IMR-90 (cell line): ENCODE data around the gene PCDHGA2. TPM values are rescaled to one million over a fixed set of nuclear protein-coding genes. Genes with fewer than 3 reads are reported as not detected.

Experiments
- ATAC-seq: fragments of 200-7000 bp; cut with Tn5 transposase; 2 replicates; pipeline ENCODE4 v1.9.1; 2020; ENCODE audit warnings: low read depth, mild to moderate bottlenecking, moderate library complexity
- BruUV-seq: library from RNA; stranded (reverse); fragments of 400-500 nt; replicated peaks from 2 replicates; lab custom pipeline; 2021; lab: Mats Ljungman, UMichigan
- CTCF ChIA-PET: fragments of 300-600 bp; formaldehyde crosslinking; extraction: SDS; loops from one replicate; lab custom pipeline; 2021; ENCODE audit warnings: antibody characterized with exemption; lab: Yijun Ruan, JAX
- POLR2A ChIA-PET: fragments of 300-600 bp; sonication (Branson Sonifier 250); formaldehyde crosslinking; loops from one replicate; lab custom pipeline; 2022; ENCODE audit warnings: antibody characterized with exemption; ENCODE audit not compliant: unreplicated experiment; lab: Charles Lee
- DNase-seq: peaks from one replicate; pipeline ENCODE4 v3.0.0; 2013
- H2AFZ ChIP-seq: replicated peaks from 2 replicates; pipeline ENCODE3; 2013; ENCODE audit warnings: low read length, mild to moderate bottlenecking; ENCODE audit not compliant: poor library complexity
- H2AK5ac ChIP-seq: 2 replicates; pipeline ENCODE4 v1.6.1; 2013; ENCODE audit warnings: low read depth, low read length, inconsistent platforms
- H2AK9ac ChIP-seq: replicated peaks from 2 replicates; pipeline ENCODE3; 2013; ENCODE audit warnings: mild to moderate bottlenecking, low read depth, low read length, moderate library complexity; ENCODE audit not compliant: poor library complexity
- H2BK120ac ChIP-seq: 2 replicates; pipeline ENCODE4 v1.6.1; 2013; ENCODE audit warnings: low read depth, low read length, inconsistent platforms
- H2BK15ac ChIP-seq: 3 replicates; pipeline ENCODE4 v1.6.1; 2013; ENCODE audit warnings: low read depth, low read length, inconsistent platforms
- H2BK20ac ChIP-seq: 2 replicates; pipeline ENCODE4 v1.6.1; 2013; ENCODE audit warnings: low read depth, mild to moderate bottlenecking, inconsistent platforms, low read length, moderate library complexity
- H2BK5ac ChIP-seq: 2 replicates; pipeline ENCODE4 v1.6.1; 2013; ENCODE audit warnings: mild to moderate bottlenecking, low read depth, low read length, inconsistent platforms; ENCODE audit not compliant: poor library complexity, severe bottlenecking
- H3K14ac ChIP-seq: replicated peaks from 2 replicates; pipeline ENCODE4 v1.6.1; 2013; ENCODE audit warnings: low read depth, low read length, inconsistent platforms
- H3K18ac ChIP-seq: 2 replicates; pipeline ENCODE4 v1.6.1; 2013; ENCODE audit warnings: low read depth, low read length, control low read depth
- H3K23ac ChIP-seq: 2 replicates; pipeline ENCODE4 v1.6.1; 2013; ENCODE audit warnings: low read depth, low read length, inconsistent platforms
- H3K27ac ChIP-seq: 2 replicates; pipeline ENCODE4 v1.5.1; 2013; ENCODE audit warnings: mild to moderate bottlenecking, control low read depth, low read length; ENCODE audit not compliant: insufficient read depth
- H3K27me3 ChIP-seq: 2 replicates; pipeline ENCODE4 v1.6.1; 2013; ENCODE audit warnings: low read length; ENCODE audit not compliant: control insufficient read depth, insufficient read depth
- H3K36me3 ChIP-seq: 2 replicates; pipeline ENCODE4 v1.6.1; 2013; ENCODE audit warnings: low read length, mixed read lengths; ENCODE audit not compliant: control insufficient read depth, insufficient read depth
- H3K4ac ChIP-seq: 2 replicates; pipeline ENCODE4 v1.6.1; 2013; ENCODE audit warnings: low read depth, low read length, inconsistent platforms
- H3K4me1 ChIP-seq: 2 replicates; pipeline ENCODE4 v1.6.1; 2013; ENCODE audit warnings: low read length, mixed read lengths; ENCODE audit not compliant: control insufficient read depth, insufficient read depth
- H3K4me2 ChIP-seq: 2 replicates; pipeline ENCODE4 v1.6.1; 2013; ENCODE audit warnings: low read depth, mild to moderate bottlenecking, control low read depth, low read length, moderate library complexity
- H3K4me3 ChIP-seq: 2 replicates; pipeline ENCODE4 v1.5.1; 2013; ENCODE audit warnings: low read depth, mild to moderate bottlenecking, control low read depth, low read length, moderate library complexity; ENCODE audit not compliant: insufficient read depth
- H3K56ac ChIP-seq: 2 replicates; pipeline ENCODE4 v1.6.1; 2013; ENCODE audit warnings: low read length, inconsistent platforms; ENCODE audit not compliant: insufficient read depth; ENCODE audit errors: extremely low read depth
- H3K79me1 ChIP-seq, 2 experiments: 2 replicates each; pipeline ENCODE4 v1.6.1; 2013; ENCODE audit warnings: low read length in 2 of 2, inconsistent platforms in 1 of 2, low read depth in 1 of 2
- H3K9ac ChIP-seq: 2 replicates; pipeline ENCODE4 v1.6.1; 2013; ENCODE audit warnings: low read depth, low read length, control low read depth
- H3K9me1 ChIP-seq: 2 replicates; pipeline ENCODE4 v1.6.1; 2013; ENCODE audit warnings: low read length, inconsistent platforms; ENCODE audit not compliant: insufficient read depth
- H3K9me3 ChIP-seq: 2 replicates; pipeline ENCODE4 v1.6.1; 2013; ENCODE audit warnings: low read length; ENCODE audit not compliant: control insufficient read depth, insufficient read depth
- H4K20me1 ChIP-seq: 2 replicates; pipeline ENCODE4 v1.6.1; 2013; ENCODE audit warnings: low read length, inconsistent platforms; ENCODE audit not compliant: insufficient read depth
- H4K5ac ChIP-seq: 2 replicates; pipeline ENCODE4 v1.6.1; 2013; ENCODE audit warnings: mild to moderate bottlenecking, low read depth, low read length, control low read depth
- H4K8ac ChIP-seq, 2 experiments: 2 replicates each; pipeline ENCODE4 v1.6.1; 2013; ENCODE audit warnings: low read depth in 2 of 2, low read length in 2 of 2, control low read depth in 1 of 2, inconsistent platforms in 1 of 2
- H4K91ac ChIP-seq: 2 replicates; pipeline ENCODE4 v1.6.1; 2013; ENCODE audit warnings: low read depth, low read length, inconsistent platforms; ENCODE audit not compliant: insufficient read depth
- CTCF ChIP-seq: conservative IDR thresholded peaks from 2 replicates; pipeline ENCODE4 v1.5.1; 2012; ENCODE audit warnings: mild to moderate bottlenecking, low read depth, low read length, improper control_type of control experiment
- RAD21 ChIP-seq: IDR thresholded peaks from 2 replicates; pipeline ENCODE4 v1.6.1; 2012; ENCODE audit warnings: low read length, improper control_type of control experiment
- RFX5 ChIP-seq: IDR thresholded peaks from 2 replicates; pipeline ENCODE4 v1.8.0; 2012; ENCODE audit warnings: low read depth, mild to moderate bottlenecking, low read length, moderate library complexity
- WGBS, 2 experiments: methylation state at CpG; one replicate each; pipeline versions ENCODE4 v1.1.5 to v1.1.7; 2013; ENCODE audit warnings: missing lambda C conversion rate in 2 of 2; ENCODE audit not compliant: insufficient read length in 1 of 2; ENCODE audit errors: extremely low coverage in 2 of 2; 5-methylcytosine and 5-hydroxymethylcytosine counted together
- dilution Hi-C: fragments of 300-500 bp; cut with HindIII; formaldehyde crosslinking; loops from one replicate; pipeline ENCODE4 v1.14.3; 2018; ENCODE audit warnings: low sequenced_read_pairs; ENCODE audit not compliant: unreplicated experiment
- in situ Hi-C: fragments of 300-500 bp; cut with MboI; formaldehyde crosslinking; loops from 3 replicates; pipeline ENCODE4 v1.14.3; 2019; ENCODE audit warnings: low sequenced_read_pairs, inconsistent platforms, mixed read lengths
- intact Hi-C: fragments of 100-400 bp; cut with micrococcal nuclease; formaldehyde crosslinking; loops from 2 replicates; pipeline ENCODE4 v1.10.0; 2022
- polyA plus RNA-seq, 3 experiments: library from polyadenylated mRNA; depleted of rRNA; stranded (reverse); fragments of >200 nt; gene quantifications; 2 replicates each; pipeline ENCODE4 v1.2.3, GENCODE V29; 2012; ENCODE audit warnings: low replicate concordance in 1 of 3
- total RNA-seq: library from RNA; depleted of rRNA; stranded (reverse); fragments of >200 nt; gene quantifications from 2 replicates; pipeline ENCODE4 v1.2.3, GENCODE V29; 2012

PCDHGA2 gene
- total and polyA plus RNA-seq, 2 of the 4 experiments (the other 2 are of a cell fraction): 3.4 to 3.6 TPM

- no peak for TF ChIP-seq RFX5
Observed at GRCh38 chr5:141389153-141390042, 50.8 kb downstream of the PCDHGA2 start (continued).

DNA sequence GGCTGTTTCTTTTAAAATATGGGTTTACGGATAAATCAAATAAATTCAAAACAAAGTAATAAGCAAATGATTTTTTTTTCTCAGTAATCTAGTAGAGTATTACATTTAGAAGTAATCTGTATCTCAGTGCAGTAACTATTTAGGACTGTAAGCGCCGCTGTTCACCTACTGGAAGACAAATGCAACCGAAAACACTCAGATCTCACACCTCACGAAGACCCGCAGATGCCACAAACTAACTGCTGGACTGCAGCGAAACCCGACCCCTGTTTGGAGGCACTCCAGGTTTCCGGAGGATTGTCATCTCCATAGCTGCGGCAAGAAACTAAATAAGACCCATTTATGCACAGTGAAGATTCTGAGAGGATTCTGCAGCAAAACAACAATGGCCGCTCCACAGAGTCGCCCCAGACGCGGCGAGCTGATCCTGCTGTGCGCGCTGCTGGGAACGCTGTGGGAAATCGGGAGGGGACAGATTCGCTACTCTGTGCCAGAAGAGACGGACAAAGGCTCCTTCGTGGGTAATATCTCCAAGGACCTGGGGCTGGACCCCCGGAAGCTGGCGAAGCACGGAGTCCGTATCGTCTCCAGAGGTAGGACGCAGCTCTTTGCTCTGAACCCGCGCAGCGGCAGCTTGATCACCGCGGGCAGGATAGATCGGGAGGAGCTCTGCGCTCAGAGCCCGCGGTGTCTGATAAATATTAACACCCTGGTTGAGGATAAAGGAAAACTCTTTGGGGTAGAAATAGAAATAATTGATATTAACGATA is 54.1 kb downstream of the PCDHGA2 start, which contains the start of gene PCDHGA8:
TSS of gene PCDHGA8 (plus strand) at position 205 of the 770 bp plus-strand sequence. CDS start at position 386, 181 bp downstream.
- Histone ChIP-seq H3K9me1 (no peaks in the 10 kb centered on the region), H4K5ac (no peak within 1 kb of the TSS), H2BK20ac (no peak within 1 kb of the TSS), H3K56ac (no peak within 1 kb of the TSS), H3K36me3 (peaks cover 24% of the 10 kb centered on the region), H3K4me3 (no peak within 1 kb of the TSS; the same call in 1 of the 2 replicates), H3K9me3 (peaks cover 51% of the 10 kb centered on the region), H2BK5ac (no peak within 1 kb of the TSS), H2BK120ac (no peak within 1 kb of the TSS), H3K27ac (no peak within 1 kb of the TSS), H2AK5ac (no peak within 1 kb of the TSS), H2BK15ac (no peak within 1 kb of the TSS), H3K23ac (no peak within 1 kb of the TSS), H3K27me3 (no peaks in the 10 kb centered on the region), H3K4me2 (no peak within 1 kb of the TSS; the same call in 1 of the 2 replicates), H4K8ac (no peak within 1 kb of the TSS), H4K91ac (no peak within 1 kb of the TSS), H3K9ac (no peak within 1 kb of the TSS), H3K14ac (no peak within 1 kb of the TSS), H2AFZ (peak within 1 kb of the TSS; percentile 67), H2AK9ac (peak within 1 kb of the TSS; percentile 28), H3K4ac (no peak within 1 kb of the TSS), H4K20me1 (no peaks in the 10 kb centered on the region), H3K79me1 (peaks cover 7% of the 10 kb centered on the region in 2 experiments; a peak in 3 of 4 replicates), H3K4me1 (peaks cover 1% of the 10 kb centered on the region; the same call in 1 of the 2 replicates), H3K18ac (no peak within 1 kb of the TSS)
- intact Hi-C loops: no loop called here
- peak; percentile 40 for TF ChIP-seq CTCF
- peak; percentile 30; the same call in 1 of the 2 replicates for TF ChIP-seq RAD21
- TF ChIP-seq RFX5: no peak
- in situ Hi-C loops: no loop called here
- ChIA-PET CTCF (no interaction called here), POLR2A (no interaction called here)
- DNase-seq (peak; percentile 49), ATAC-seq (no peak)
- 33% methylated on average over 9 of the region's 38 CpGs; no CpG with 5 or more reads in 1 of the 2 experiments for WGBS, 2 experiments
- BruUV-seq: no TSS peak
- dilution Hi-C loops: no loop called here
